Measurements from ENCODE around the gene ETFA.
"Not testable (repeated sequence)": the region's sequence is repeated elsewhere in the genome, so short reads cannot be mapped to it uniquely, and the experiment has no call there.

Gene ETFA

DNA sequence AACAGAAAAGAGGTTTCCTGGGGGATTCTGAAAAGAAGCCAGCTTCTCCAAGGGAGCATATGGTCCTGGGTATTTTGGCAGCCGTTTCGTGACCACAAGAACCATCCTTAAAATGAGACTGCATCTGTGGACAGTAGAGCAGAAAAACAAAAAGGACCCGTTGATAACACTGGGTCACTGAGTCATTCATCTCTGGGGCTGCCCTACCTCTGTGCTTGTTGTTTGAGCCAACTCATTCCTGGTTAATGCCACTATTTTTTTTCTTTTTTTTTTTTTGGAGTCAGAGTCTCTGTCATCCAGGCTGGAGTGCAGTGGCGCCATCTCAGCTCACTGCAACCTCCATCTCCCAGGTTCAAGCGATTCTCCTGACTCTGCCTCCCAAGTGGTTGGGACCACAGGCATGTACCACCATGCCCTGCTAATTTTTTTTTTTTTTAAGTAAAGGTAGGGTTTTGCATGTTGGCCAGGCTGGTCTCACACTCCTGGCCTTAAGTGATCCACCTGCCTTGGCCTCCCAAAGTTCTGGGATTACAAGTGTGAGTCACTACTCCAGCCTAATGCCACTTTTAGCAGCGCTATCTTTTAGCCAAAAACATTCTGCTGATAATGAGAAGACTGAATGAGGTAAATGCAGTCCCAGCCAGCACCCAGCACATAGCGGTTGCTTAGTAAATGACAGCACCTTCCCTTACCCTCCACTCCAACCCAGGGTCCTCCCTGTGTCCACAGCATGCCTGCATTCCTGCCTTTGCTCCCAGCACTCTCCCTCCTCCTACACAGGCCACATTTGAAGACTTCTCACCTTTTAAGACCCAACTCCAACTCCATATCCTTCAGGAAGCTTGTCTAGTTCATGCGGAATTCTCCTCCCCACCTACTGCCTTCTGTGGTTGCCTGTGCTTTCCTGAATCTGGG is 16.2 kb upstream of the ETFA start:
- DNase-seq (ENCODE audit: insufficient read length, low spot score), result no peak
- FAIRE-seq, result no peak

GRCh38 chr15:76325704-76326103 is 14.4 kb upstream of the ETFA start:
- DNase-seq (ENCODE audit: insufficient read length, low spot score) (no peak), FAIRE-seq (no peak)

DNA sequence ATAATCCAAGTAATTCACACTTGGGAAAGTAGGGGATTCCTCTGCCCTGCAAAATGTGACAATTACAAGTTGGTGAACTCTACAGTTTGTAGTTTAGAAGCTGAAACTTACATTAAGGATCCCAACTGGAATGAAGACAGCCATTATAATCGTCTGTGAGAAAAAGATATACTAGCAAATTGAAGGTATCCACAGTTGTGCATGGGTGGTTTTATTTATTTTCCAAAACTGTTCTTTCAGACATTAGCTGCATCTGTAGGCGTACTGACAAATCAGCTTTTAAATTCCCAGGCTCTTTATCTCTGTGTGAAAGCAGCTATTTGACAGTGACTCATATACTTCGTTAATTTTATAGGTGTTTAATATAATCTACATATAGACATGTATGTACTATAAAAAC is 12.8 kb upstream of the ETFA start:
- FAIRE-seq (no peak), DNase-seq (ENCODE audit: insufficient read length, low spot score) (no peak)

- no peak for FAIRE-seq
- DNase-seq (ENCODE audit: insufficient read length, low spot score), result no peak
These were observed 10.3 kb upstream of the ETFA start for GRCh38 chr15:76321602-76322001.

- DNase-seq (ENCODE audit: insufficient read length, low spot score) (no peak), FAIRE-seq (no peak)
These were observed 9.9 kb upstream of the ETFA start for GRCh38 chr15:76321171-76321570.

- no peak for FAIRE-seq
These were observed 8.7 kb upstream of the ETFA start for GRCh38 chr15:76320012-76320411.

GRCh38 chr15:76313731-76314130 is 2.5 kb upstream of the ETFA start:
- DNase-seq (ENCODE audit: insufficient read length, low spot score), result no peak
- no peak for FAIRE-seq

More at GRCh38 chr15:76320012-76320411, 8.7 kb upstream of the ETFA start:
- DNase-seq (ENCODE audit: insufficient read length, low spot score), result no peak

- not testable (repeated sequence) for FAIRE-seq; DNase-seq (ENCODE audit: insufficient read length, low spot score)
These were observed 1.9 kb upstream of the ETFA start for GRCh38 chr15:76313175-76313567.

- DNase-seq (ENCODE audit: insufficient read length, low spot score) (no peak), FAIRE-seq (no peak)
These were observed 1.4 kb upstream of the ETFA start for GRCh38 chr15:76312540-76313174.

DNA sequence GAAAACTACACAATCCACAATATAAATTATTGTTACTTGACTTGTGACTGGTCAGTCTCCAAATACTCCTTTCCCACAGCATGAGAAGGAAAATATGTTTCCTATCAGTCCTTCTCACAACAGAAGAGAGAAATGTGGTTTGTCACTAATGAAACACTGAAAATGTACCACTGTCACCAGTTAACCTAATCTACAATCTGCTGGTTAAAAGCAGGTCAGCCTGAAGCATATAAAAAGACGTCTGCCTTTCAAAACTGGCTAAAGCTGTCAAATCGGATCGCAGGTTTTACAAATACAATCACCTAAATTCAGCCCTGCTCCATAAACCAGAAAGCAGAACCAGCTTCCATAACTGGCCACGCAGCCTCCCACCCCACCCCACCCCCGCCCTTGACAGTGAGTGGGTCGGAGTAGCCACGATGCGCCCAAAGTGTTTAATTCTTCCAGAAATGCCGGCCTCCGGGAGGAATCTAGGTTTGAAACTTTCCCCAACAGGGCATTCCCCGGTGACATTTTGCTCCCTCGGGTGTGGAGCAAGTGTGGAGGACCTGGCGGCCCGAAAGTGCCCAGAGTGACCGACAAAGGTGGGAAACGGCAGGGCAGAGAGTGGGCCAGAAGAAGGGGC is 682 bp downstream of the ETFA start:
- no peak for DNase-seq (ENCODE audit: insufficient read length, low spot score)
- peak; percentile 57 for FAIRE-seq

DNA sequence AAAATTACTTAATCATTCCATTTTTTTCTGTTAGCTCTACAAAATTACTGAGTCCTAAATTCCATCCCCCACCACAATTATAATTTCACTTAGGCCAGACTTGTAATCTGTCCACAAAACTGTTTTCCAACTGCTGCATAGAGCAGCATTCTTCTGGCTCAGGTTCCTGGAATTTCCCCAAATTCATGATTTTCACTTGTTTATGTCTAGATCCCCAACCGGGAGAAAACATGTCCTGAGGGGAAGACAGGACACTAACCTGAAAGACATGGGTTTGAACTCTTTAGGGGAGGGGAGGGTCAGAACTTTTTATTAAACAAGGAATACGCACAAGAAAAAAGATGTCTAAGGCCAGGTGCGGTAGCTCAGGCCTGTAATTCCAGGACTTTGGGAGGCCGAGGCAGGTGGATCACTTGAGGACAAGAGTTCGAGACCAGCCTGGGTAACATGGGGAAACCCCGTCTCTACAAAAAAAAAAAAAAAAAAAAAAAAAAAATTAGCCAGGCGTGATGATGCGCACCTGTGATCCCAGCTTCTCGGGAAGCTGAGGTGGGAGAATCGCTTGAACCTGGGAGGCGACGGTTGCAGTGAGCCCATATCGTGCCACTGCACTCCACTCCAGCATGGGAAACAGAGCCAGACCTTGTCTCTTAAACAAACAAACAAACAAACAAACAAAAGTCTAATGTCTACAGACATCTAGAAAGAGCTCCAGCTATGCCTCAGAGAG is 1.5 kb downstream of the ETFA start:
- FAIRE-seq (no peak), DNase-seq (ENCODE audit: insufficient read length, low spot score) (no peak)

DNA sequence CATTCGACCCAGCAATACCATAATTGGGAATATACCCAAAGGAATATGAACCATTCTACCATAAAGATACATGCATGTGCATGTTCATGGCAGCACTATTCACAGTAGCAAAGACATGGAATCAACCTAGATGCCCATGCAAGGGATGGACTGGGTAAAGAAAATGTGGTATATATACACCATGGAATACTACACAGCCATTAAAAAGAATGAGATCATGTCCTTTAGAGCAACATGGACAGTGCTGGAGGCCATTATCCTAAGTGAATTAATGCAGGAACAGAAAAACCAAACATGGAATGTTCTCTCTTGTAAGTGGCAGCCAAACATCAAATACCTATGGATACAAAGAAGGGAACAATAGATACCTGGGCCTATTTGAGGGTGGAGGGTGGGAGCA is 7.4 kb downstream of the ETFA start:
- FAIRE-seq, result no peak
- no peak for DNase-seq (ENCODE audit: insufficient read length, low spot score)

GRCh38 chr15:76299786-76300185 is 11.5 kb downstream of the ETFA start:
- no peak for FAIRE-seq
- no peak for DNase-seq (ENCODE audit: insufficient read length, low spot score)

DNA sequence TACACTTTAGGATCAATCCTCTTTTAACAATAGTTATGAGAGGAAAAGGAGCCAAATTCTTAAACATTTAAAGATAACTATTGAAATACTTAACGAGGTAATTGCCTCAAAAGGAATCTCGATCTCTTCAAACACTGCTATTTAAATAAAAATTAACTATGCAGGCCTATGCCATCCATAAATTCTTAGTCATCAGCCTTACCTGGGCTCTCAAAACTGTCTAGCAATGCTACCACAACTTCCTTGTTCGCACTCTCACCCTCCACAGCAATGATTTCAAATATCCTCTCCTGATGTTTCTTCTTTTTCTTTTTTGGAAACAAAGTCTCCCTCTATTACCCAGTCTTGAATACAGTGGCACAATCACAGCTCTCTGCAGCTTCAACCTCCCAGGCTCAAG is 12.3 kb downstream of the ETFA start:
- FAIRE-seq (no peak), DNase-seq (ENCODE audit: insufficient read length, low spot score) (no peak)

DNA sequence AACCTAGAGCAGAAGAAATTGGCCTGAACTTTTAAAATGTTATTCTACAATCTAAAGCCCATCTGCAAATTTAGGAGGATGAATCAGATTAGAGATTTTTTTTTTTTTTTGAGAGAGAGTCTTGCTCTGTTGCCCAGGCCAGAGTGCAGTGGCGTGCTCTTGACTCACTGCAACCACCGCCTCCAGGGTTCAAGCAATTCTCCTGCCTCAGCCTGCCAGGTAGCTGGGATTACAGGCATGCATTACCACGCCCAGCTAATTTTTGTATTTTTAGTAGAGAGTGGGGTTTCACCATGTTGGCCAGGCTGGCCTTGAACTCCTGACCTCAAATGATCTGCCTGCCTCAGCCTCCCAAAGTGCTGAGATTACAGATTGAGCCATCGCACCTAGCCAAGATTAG is 13.3 kb downstream of the ETFA start:
- DNase-seq (ENCODE audit: insufficient read length, low spot score); FAIRE-seq: not testable (repeated sequence)

DNA sequence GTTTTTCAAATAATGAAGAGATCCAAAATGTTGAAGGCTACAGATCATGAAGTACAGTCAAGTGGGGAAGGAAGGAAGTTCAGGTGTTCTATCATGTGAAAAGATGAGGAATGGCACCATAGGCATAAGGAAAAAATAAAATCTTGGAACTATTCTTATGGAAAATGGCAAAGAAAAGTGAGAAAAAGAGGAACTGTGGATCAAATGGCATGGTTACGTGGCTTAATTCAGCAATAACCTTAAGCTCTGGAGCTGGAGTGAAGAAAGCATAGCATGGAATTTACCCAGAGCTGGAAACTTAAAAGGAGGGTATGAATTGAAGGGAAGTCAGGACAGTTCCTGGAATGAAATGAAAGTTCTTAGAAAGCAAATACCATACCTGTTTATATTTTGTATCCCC is 14.4 kb downstream of the ETFA start:
- DNase-seq (ENCODE audit: insufficient read length, low spot score), result no peak
- FAIRE-seq, result no peak

- not testable (repeated sequence) for DNase-seq (ENCODE audit: insufficient read length, low spot score); FAIRE-seq
These were observed 16.8 kb downstream of the ETFA start for GRCh38 chr15:76294463-76294862.

GRCh38 chr15:76293361-76293760 is 17.9 kb downstream of the ETFA start:
- no peak for FAIRE-seq
- DNase-seq (ENCODE audit: insufficient read length, low spot score), result no peak

GRCh38 chr15:76289582-76289981 is 21.7 kb downstream of the ETFA start:
- no peak for FAIRE-seq
- no peak for DNase-seq (ENCODE audit: insufficient read length, low spot score)

GRCh38 chr15:76286271-76286879 is 24.9 kb downstream of the ETFA start:
- peak; percentile 66 for FAIRE-seq
- DNase-seq (ENCODE audit: insufficient read length, low spot score), result peak; percentile 40

All from GM19239 (cell line).